A673 (cell line): ENCODE data around the gene GSG1L. TPM values are rescaled to one million over a fixed set of nuclear protein-coding genes. Genes with fewer than 3 reads are reported as not detected.

Experiments
- BruUV-seq: library from RNA; stranded (reverse); fragments of 400-500 nt; replicated peaks from 2 replicates; lab custom pipeline; 2021; lab: Mats Ljungman, UMichigan
- CTCF ChIA-PET: fragments of 300-600 bp; sonication (Branson Sonifier 250); formaldehyde crosslinking; loops from one replicate; lab custom pipeline; 2022; ENCODE audit warnings: antibody characterized with exemption; lab: Charles Lee
- POLR2A ChIA-PET: fragments of 300-600 bp; sonication (Branson Sonifier 250); formaldehyde crosslinking; loops from one replicate; lab custom pipeline; 2022; ENCODE audit warnings: antibody characterized with exemption; ENCODE audit not compliant: low non-redundant PET; lab: Charles Lee
- DNase-seq: peaks from one replicate; pipeline ENCODE4 v3.0.0-alpha.2; 2015; ENCODE audit warnings: low spot score
- H3K27ac ChIP-seq: fragments of 200-600 bp; sonication (generic); 2 replicates; pipeline ENCODE4 v1.5.1; 2016; ENCODE audit warnings: mixed run types, low read depth, mild to moderate bottlenecking, mixed read lengths, antibody characterized with exemption, low read length; ENCODE audit not compliant: poor library complexity, severe bottlenecking
- H3K27me3 ChIP-seq: fragments of 200-600 bp; sonication (generic); replicated peaks from 2 replicates; pipeline ENCODE4 v1.6.1; 2017; ENCODE audit warnings: mixed run types, low read depth, mild to moderate bottlenecking, mixed read lengths, antibody characterized with exemption, low read length; ENCODE audit not compliant: insufficient read depth, poor library complexity
- H3K36me3 ChIP-seq: fragments of 200-600 bp; sonication (generic); 2 replicates; pipeline ENCODE4 v1.6.1; 2016; ENCODE audit warnings: mixed run types, mild to moderate bottlenecking, mixed read lengths, antibody characterized with exemption, low read length; ENCODE audit not compliant: insufficient read depth, poor library complexity, severe bottlenecking
- H3K4me1 ChIP-seq: fragments of 200-600 bp; sonication (generic); 2 replicates; pipeline ENCODE4 v1.6.1; 2017; ENCODE audit warnings: mixed run types, mild to moderate bottlenecking, mixed read lengths, antibody characterized with exemption, low read length; ENCODE audit not compliant: insufficient read depth, poor library complexity, severe bottlenecking
- H3K4me3 ChIP-seq: fragments of 200-600 bp; sonication (generic); 2 replicates; pipeline ENCODE4 v1.5.1; 2016; ENCODE audit warnings: low read depth, mixed run types, mild to moderate bottlenecking, mixed read lengths, low read length; ENCODE audit not compliant: poor library complexity, severe bottlenecking
- H3K9me3 ChIP-seq: fragments of 200-600 bp; sonication (generic); 2 replicates; pipeline ENCODE4 v1.6.1; 2016; ENCODE audit warnings: mixed run types, low read depth, mild to moderate bottlenecking, mixed read lengths, antibody characterized with exemption, low read length; ENCODE audit not compliant: poor library complexity, severe bottlenecking
- EZH2 ChIP-seq: fragments of 200-600 bp; sonication (generic); IDR thresholded peaks from 2 replicates; pipeline ENCODE4 v1.6.1; 2017; ENCODE audit warnings: borderline replicate concordance, low read depth, mild to moderate bottlenecking, mixed read lengths, antibody characterized with exemption, low read length; ENCODE audit not compliant: poor library complexity, severe bottlenecking
- intact Hi-C: fragments of 100-400 bp; cut with micrococcal nuclease; formaldehyde crosslinking; loops from one replicate; pipeline ENCODE4 v1.10.0; 2022; ENCODE audit not compliant: unreplicated experiment
- total RNA-seq: library from RNA; stranded (reverse); gene quantifications from 2 replicates; pipeline ENCODE4 v1.2.3, GENCODE V29; 2021
- TF ChIP-seq, protein P1 (sequence below): fragments of 300-800, 200-600 bp; sonication (generic); conservative IDR thresholded peaks from 2 replicates; pipeline ENCODE4 v1.5.1; 2017; ENCODE audit warnings: low read depth, mild to moderate bottlenecking, antibody characterized with exemption, low read length, moderate library complexity, mixed read lengths

GSG1L gene
- total RNA-seq, 1 experiment from 2014 or later = not detected

DNA sequence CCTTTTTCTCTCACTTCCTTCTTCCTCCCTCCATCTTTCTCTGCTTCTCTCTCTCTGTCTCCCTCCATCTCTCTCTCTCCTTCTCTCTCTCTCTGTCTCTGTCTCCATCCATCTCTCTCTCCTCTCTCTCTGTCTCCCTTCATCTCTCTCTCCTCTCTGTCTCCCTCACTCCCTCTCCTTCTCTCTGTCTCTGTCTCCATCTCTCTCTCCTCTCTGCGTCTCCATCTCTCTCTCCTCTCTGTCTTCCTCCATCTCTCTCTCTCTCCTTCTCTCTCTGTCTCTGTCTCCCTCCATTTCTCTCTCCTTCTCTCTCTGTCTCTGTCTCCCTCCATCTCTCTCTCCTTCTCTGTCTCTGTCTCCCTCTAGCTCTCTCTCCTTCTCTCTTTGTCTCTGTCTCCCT, 194.1 kb downstream of the GSG1L start:
- intact Hi-C loops = no loop called here
- H3K4me1 ChIP-seq = no peaks in the 10 kb centered on the region
- no peak for TF ChIP-seq EZH2
- TF ChIP-seq, protein P1, sequence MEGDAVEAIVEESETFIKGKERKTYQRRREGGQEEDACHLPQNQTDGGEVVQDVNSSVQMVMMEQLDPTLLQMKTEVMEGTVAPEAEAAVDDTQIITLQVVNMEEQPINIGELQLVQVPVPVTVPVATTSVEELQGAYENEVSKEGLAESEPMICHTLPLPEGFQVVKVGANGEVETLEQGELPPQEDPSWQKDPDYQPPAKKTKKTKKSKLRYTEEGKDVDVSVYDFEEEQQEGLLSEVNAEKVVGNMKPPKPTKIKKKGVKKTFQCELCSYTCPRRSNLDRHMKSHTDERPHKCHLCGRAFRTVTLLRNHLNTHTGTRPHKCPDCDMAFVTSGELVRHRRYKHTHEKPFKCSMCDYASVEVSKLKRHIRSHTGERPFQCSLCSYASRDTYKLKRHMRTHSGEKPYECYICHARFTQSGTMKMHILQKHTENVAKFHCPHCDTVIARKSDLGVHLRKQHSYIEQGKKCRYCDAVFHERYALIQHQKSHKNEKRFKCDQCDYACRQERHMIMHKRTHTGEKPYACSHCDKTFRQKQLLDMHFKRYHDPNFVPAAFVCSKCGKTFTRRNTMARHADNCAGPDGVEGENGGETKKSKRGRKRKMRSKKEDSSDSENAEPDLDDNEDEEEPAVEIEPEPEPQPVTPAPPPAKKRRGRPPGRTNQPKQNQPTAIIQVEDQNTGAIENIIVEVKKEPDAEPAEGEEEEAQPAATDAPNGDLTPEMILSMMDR = no peak
- peaks cover 4% of the 10 kb centered on the region for H3K9me3 ChIP-seq
- ChIA-PET POLR2A (no interaction called here), CTCF (no interaction called here)
- no peak overlapping the region for H3K27ac ChIP-seq
- DNase-seq = no peak
- no peaks in the 10 kb centered on the region for H3K36me3 ChIP-seq
- H3K27me3 ChIP-seq = no peaks in the 10 kb centered on the region
- H3K4me3 ChIP-seq = no peak overlapping the region
- BruUV-seq = no TSS peak

DNA sequence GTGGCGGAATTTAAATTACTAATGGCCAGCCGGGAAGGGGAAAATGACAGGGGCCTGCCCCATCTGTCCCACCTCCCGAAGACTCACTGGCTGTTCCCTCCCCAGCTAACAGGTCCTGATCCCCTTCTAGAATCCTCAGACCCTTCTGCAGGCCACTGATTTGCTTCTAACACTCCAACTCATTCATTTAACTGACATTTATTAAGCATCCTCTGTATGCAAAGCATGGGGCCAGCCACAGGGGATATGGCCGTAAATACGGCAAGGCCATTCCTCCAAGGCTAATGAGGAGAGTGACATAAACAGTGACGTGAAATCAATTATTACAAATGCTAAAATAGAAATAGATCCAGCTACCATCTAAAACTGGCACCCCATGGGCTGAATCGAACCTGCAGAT, 195.3 kb downstream of the GSG1L start:
- TF ChIP-seq, protein P1 = no peak
- TF ChIP-seq EZH2 = no peak
- intact Hi-C loops = no loop called here
- no peaks in the 10 kb centered on the region for H3K36me3 ChIP-seq
- H3K27ac ChIP-seq = no peak overlapping the region
- ChIA-PET CTCF (interaction anchor here (0.6 to 1.2 kb wide), 8 partner anchors 9 to 636 kb away, joined by 3 to 26 read pairs (median 5); no protein-coding TSS in a partner anchor), POLR2A (no interaction called here)
- BruUV-seq = no TSS peak
- peaks cover 5% of the 10 kb centered on the region for H3K9me3 ChIP-seq
- H3K27me3 ChIP-seq = no peaks in the 10 kb centered on the region
- H3K4me1 ChIP-seq = no peaks in the 10 kb centered on the region
- H3K4me3 ChIP-seq = no peak overlapping the region
- no peak for DNase-seq

DNA sequence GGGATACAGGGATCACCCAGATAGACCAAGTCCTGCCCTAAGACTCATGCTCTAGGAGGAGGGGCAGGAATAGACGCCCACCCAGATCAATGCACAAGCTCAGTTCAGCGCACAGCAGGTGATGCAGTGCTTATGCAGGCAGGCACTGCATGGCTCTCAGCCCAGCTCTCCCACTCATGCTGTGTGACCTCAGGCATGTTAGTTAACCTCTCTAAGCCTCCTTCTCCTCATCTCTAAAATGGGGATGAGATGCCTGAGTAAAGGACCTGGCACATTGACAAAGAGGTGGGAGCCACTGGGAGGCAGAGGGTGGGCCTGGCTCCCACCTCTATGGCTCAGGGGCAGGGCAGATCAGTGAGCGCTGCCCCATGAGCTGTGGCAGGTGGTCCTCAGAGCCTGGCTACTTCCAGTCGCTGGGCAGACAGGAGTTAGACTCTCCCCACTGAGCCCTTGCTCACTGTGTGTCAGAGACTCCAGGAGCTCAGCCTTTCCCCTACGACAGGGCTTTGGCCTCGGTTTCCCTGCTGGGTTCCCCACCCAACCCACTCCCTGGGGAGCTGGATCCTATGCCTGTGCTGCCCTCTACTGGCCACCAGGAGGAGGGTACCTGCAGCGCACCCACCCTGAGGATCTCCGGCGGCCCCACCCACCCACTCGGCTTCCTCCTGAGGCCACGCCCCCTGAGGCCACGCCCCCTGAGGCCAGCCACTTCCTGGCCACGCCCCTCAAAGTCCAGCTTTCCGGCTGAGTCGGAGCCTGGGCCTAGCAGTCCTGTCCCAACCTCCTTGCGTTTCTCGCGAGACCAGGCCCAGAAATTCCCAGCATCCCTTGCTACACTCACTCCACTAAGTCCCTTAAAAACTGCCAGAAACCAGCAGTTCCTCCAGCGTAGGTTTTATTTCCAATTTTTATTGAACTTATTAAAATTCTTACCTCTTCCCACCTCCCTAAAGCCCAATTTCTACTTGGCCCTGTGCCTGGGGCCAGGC, 196.1 kb downstream of the GSG1L start:
- Histone ChIP-seq H3K27ac (no peak overlapping the region), H3K4me1 (no peaks in the 10 kb centered on the region), H3K36me3 (no peaks in the 10 kb centered on the region), H3K9me3 (peaks cover 9% of the 10 kb centered on the region), H3K4me3 (no peak overlapping the region), H3K27me3 (no peaks in the 10 kb centered on the region)
- TF ChIP-seq EZH2 = no peak
- TF ChIP-seq, protein P1 = peak; percentile 73
- CTCF ChIA-PET = interaction anchor here (0.6 to 1.2 kb wide), 10 partner anchors 8 to 635 kb away, joined by 3 to 26 read pairs (median 4); no protein-coding TSS in a partner anchor
- DNase-seq = peak; percentile 80
- POLR2A ChIA-PET = interaction anchor here (0.6 kb wide), 1 partner anchor 323 kb away, joined by 7 read pairs; no protein-coding TSS in a partner anchor
- BruUV-seq = no TSS peak
- intact Hi-C loops = no loop called here
